HepG2 (cell line): Measurements from ENCODE around the gene DDX59. TPM values are rescaled to one million over a fixed set of nuclear protein-coding genes. Genes with fewer than 3 reads are reported as not detected.
A peak's percentile ranks its signal among the peaks of the same experiment; 100 is the strongest.

Experiments
- ELK4 ChIP-seq: sonication (generic); formaldehyde crosslinking; IDR thresholded peaks from 2 replicates; pipeline ENCODE4 v1.9.0; 2021; ENCODE audit warnings: missing genetic modification reagents, borderline replicate concordance
- ETV5 ChIP-seq: IDR thresholded peaks from 2 replicates; pipeline ENCODE4 v1.6.1; 2018; ENCODE audit warnings: missing biosample characterization, missing genetic modification reagents, inconsistent platforms, borderline replicate concordance
- HNF1A ChIP-seq, 2 experiments: sonication (generic) in 1 of 2; formaldehyde crosslinking in 1 of 2; IDR thresholded peaks; 2 replicates each; pipeline versions ENCODE4 v1.4.0 to v1.6.1; 2016 to 2020; ENCODE audit warnings: borderline replicate concordance in 1 of 2, low read depth in 1 of 2, mild to moderate bottlenecking in 1 of 2, missing genetic modification reagents in 1 of 2
- IRF9 ChIP-seq: sonication (generic); formaldehyde crosslinking; IDR thresholded peaks from 2 replicates; pipeline ENCODE4 v1.8.0; 2022; ENCODE audit warnings: missing genetic modification reagents, mild to moderate bottlenecking, borderline replicate concordance
- KAT8 ChIP-seq: IDR thresholded peaks from 2 replicates; pipeline ENCODE4 v1.6.1; 2016; ENCODE audit warnings: missing genetic modification reagents, missing compliant biosample characterization
- PRDM10 ChIP-seq: sonication (generic); formaldehyde crosslinking; IDR thresholded peaks from 2 replicates; pipeline ENCODE4 v1.4.0; 2020; ENCODE audit warnings: low read depth, missing genetic modification reagents
- SIN3A ChIP-seq: IDR thresholded peaks from 2 replicates; pipeline ENCODE4 v1.6.1; 2011; ENCODE audit warnings: low read depth, mild to moderate bottlenecking, control low read depth, low read length, borderline replicate concordance
- TARDBP ChIP-seq: sonication (generic); formaldehyde crosslinking; IDR thresholded peaks from 2 replicates; pipeline ENCODE4 v1.8.0; 2022; ENCODE audit warnings: mild to moderate bottlenecking, missing genetic modification reagents
- TIGD3 ChIP-seq: sonication (generic); formaldehyde crosslinking; IDR thresholded peaks from 2 replicates; pipeline ENCODE4 v1.5.1; 2020; ENCODE audit warnings: mild to moderate bottlenecking, missing genetic modification reagents, borderline replicate concordance
- ZBTB2 ChIP-seq: sonication (generic); formaldehyde crosslinking; IDR thresholded peaks from 2 replicates; pipeline ENCODE4 v1.8.0; 2022; ENCODE audit warnings: low read depth, missing genetic modification reagents
- ZNF382 ChIP-seq: sonication (generic); formaldehyde crosslinking; IDR thresholded peaks from 2 replicates; pipeline ENCODE4 v1.5.0; 2020; ENCODE audit warnings: missing genetic modification reagents, mild to moderate bottlenecking, borderline replicate concordance
- ZNF709 ChIP-seq: sonication (generic); formaldehyde crosslinking; IDR thresholded peaks from 2 replicates; pipeline ENCODE4 v1.5.0; 2020; ENCODE audit warnings: mild to moderate bottlenecking, missing genetic modification reagents
- polyA plus RNA-seq, 8 experiments: library from polyadenylated mRNA; depleted of rRNA in 3 of 8; stranded (reverse) in 7 of 8; unstranded in 1 of 8; fragments of >200 nt; fragmentation: Illumina TruSeq in 4 of 8; extraction: Trizol in 4 of 8; gene quantifications; 2 replicates each; pipeline versions ENCODE4 v1.2.1 to v1.2.3, GENCODE V29; 2011 to 2016; ENCODE audit warnings: low read depth in 4 of 8, missing spikeins in 1 of 8, mixed read lengths in 1 of 8; ENCODE audit not compliant: insufficient read depth in 1 of 8
- total RNA-seq, 5 experiments: library from RNA; depleted of rRNA; stranded (reverse); fragments of >200 nt; fragmentation: Illumina TruSeq; extraction: Trizol; gene quantifications; 2 replicates each; pipeline ENCODE4 v1.2.3, GENCODE V29; 2016; ENCODE audit warnings: low read depth in 1 of 5

DDX59 gene
- total and polyA plus RNA-seq, 2 of the 13 experiments (the other 11 are each of a cell fraction or from before 2014, with no cell fraction given): 12.1 to 14.8 TPM

GRCh38 chr1:200620273-200621131 is 49.2 kb downstream of the DDX59 start, which contains the start of gene KIF14 (continued):
- TF ChIP-seq TIGD3 (CRISPR knock-in tag): no peak
- no peak for TF ChIP-seq HNF1A (IDR thresholded peaks at IDR 0.05; ENCODE audit: low read depth)
- no peak for TF ChIP-seq HNF1A (CRISPR knock-in tag; IDR thresholded peaks at IDR 0.05; ENCODE audit: borderline replicate concordance)
- no peak for TF ChIP-seq ZBTB2 (CRISPR knock-in tag)
- no peak for TF ChIP-seq ZNF382 (CRISPR knock-in tag)
- peak; percentile 93; the same call in 1 of the 2 replicates for TF ChIP-seq SIN3A
- TF ChIP-seq ZNF709: no peak
- peak; percentile 52; the same call in 1 of the 2 replicates for TF ChIP-seq IRF9 (CRISPR knock-in tag)
- TF ChIP-seq PRDM10 (CRISPR knock-in tag): no peak
- TF ChIP-seq ELK4: no peak
- peak; percentile 82 for TF ChIP-seq ETV5
- peak; percentile 80 for TF ChIP-seq KAT8 (CRISPR knock-in tag)
- no peak for TF ChIP-seq TARDBP
